HG02763 (cell line): ENCODE measurements around the gene DLK1.

Experiments
- ATAC-seq: cut with Tn5 transposase; IDR thresholded peaks from one replicate; pipeline ENCODE4 v1.9.1; 2021; ENCODE audit warnings: mild to moderate bottlenecking, moderate library complexity; ENCODE audit not compliant: unreplicated experiment

DLK1 gene

DNA sequence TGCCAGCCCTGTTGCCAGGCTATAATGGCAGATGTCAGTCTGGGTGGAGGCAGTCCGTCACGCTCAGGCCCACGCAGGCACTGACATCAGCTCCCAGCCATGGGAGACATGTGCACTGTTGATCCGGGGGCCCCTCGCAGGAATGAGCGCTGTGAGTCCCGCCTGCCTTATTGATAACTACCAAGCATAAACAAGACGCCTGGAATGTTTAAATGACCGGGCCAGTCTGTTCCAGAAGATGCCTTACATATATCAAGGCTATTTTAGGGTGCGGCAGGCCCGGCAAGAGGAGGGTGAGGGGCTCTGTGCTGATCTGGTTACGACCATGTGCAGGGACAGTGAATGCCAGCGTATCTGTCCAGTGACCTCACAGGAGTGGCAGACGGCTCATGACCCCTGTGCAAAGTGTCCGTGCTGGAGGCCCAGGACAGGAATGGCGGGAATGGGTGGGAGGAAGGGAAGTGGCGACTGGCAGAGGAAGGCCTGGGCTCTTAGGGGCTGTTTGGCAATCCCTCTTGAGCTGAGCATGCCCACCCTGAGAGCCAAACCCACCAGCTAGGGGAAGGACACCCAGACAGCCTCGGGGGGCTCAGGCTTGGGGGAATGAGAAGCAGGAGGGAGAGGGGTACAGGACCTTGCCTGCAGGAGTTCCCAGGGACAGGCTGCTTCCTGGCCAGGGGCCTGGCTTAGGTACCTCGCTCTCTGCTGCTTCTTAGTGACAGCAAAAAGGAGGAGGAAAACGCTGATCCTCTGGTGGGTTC, 49.3 kb downstream of the DLK1 start:
- no peak for ATAC-seq

DNA sequence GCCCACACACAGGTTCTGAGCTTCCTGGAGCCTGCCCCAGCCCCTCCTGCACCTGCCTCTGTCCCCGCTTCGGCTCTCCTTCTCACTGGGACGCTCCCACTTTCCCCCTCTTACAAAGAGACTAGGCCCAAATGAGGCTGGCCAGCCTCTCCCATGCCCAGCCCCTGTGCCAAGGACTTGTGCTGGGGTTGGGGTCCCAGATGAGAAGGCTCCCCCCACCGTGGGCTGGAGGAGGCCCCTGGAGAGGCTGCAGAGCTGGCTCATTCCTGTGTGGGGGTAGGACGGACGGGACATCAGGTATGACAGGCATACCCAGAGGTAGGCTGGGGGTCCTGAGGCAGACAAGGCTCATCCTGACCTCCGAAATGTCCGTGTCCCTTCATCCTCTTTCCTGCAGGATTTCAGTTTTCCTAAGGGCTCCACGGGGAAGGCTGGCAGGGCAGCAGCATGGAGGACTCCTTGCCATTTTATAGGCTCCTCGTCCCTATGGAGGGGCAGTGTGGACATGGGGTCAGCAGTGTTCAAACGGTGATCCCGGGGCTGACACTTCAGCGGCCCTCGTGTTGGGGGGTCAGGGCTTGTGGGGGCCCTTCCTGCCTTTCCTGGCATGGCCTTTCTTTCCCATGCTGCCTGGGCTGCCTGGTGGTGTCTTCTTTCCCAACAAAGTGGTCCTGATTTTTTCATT, 50.1 kb downstream of the DLK1 start:
- ATAC-seq, result no peak

DNA sequence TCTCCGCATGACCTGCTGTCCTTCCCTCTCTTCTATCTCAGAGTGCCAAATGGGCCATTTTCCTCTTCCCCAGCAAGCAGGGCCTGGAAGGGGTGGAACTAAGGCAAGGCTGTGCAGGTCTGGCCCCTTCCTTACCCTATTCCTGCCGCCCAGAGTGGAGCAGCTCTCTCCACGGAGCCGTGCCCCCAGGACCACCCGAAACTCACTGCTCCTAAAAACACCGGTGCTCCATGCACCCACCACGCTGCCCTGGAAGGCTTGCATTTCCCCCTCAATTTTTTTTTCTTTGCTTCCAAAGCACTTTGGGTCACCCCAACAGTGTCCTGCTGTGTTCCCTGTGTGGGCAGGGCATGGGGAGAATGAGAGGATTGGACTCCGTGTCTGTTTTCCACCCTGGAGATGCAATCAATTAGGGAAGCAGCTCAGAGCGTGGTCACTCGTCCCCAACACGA, 50.7 kb downstream of the DLK1 start:
- no peak for ATAC-seq

DNA sequence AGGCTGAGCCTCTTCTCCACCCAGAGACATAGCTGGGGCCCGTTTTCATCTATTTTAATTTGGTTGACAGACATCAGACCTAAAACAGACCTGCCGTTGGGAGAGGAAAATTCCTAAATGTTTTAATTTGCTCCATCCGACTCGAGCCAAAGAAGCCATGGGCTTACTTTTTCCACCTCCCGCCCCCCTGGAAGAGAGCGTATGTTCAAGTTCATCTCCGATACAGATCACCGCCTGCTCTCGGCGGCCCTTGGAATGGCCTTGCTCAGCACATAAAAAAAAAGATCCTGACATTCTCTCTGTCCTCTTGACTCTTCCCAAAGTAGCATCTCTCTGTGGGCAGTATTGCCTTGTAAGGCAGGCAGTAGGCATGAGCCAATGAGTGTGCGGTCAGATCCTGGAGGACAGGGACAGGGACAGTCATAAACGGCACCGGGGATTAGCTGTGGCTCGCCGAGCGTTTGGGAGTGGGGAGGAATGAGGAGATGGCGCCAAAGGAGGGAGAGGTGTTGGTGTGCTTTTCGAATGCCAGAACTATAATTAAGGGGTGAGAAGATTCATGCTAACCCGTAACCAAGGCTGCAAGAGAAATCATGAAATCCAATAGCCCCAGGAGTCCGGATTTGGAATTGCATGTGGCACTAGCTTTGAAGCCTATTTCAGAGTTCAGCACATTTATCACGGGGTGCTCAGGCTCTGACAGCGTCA, 51.3 kb downstream of the DLK1 start:
- no peak for ATAC-seq

DNA sequence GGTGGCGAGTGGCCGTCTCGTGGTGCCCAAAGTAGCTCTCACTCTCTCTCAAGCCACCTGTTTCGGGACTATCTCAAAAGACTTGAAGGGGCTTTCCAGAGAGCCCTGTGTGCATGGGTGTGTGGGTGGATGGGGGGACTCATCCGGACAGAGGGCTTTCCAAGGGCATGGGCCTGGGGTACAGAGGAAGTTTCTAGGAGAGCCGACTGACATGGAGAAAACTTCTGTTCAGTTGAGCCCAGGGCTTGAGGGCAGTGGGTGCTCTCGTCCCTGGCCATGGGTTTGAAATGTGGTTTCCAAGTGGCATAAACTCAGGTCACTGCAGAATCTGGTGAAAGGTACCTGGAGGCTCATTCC, 51.8 kb downstream of the DLK1 start:
- ATAC-seq, result no peak

DNA sequence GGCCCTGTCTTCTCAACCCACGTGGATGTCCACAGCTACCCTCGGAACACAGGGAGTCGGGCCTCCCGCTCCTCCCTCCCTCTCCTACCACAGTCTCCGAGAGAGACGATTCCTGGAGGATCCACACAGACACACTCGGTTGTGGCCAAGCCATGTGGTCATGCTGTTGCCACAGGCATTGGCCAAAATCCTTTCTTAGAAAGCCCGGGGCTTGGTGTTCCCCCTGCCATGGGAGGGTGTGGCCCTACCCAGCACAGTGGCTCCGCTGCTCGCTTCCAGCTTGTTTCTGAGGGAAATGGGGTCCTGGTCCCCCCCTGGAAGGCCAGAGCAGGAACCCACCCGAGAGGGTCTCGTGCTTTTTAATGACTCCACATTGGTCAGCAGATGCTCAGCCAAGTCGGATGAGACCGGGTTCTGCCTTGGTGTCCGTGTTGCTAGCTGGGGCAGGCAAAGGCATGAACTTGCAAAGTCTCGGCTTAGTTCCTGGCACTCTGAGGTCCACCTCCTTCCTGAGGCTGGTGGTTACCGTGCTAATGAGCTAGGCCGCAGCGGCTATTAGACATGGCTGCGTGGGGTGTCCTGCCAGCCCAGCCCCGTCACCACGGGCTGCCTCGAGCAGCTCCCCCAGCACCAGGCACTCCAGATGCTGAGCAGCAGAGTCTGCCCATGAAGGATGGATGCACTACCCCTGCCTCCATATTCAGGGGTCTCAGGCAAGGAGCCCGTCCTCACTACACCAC, 52.4 kb downstream of the DLK1 start:
- no peak for ATAC-seq

DNA sequence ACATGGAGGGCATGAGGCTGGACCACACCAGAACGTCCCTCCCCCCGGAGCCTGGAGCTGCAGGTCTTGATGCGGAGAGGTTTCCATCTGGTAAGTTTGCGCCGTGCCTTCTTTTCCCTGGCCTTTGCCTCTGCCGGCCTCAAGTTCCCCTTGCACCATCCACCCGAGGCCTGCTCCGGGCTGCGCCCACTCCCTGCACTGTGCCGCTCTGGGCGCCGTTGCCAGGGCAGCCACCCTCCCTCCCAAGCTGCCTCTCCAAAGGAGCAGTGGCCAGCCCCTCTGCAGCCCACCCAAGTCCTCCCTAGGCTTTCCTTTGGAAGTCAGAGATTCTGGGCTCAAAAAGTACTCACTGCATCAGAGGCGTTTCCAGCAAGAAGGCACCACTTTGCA, 53.0 kb downstream of the DLK1 start:
- ATAC-seq, result no peak

DNA sequence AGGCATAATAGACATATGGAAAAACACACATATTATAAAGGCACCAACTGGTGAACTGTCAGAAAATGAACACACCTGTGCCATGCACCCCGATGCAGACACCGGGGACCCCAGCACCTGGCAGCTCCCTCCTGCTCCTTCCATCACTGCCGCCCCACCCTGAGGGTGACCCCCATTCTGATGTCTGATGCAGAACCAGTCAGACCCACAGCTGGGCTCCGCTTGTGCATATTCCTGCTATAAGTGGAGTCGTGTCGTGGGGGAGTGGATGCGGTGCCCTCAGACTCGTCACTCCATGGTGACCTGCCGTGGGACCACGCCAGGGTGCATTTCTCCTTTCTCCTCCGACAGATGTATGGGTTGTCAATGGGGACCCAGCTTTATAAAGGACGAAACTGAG, 53.6 kb downstream of the DLK1 start:
- ATAC-seq, result no peak

DNA sequence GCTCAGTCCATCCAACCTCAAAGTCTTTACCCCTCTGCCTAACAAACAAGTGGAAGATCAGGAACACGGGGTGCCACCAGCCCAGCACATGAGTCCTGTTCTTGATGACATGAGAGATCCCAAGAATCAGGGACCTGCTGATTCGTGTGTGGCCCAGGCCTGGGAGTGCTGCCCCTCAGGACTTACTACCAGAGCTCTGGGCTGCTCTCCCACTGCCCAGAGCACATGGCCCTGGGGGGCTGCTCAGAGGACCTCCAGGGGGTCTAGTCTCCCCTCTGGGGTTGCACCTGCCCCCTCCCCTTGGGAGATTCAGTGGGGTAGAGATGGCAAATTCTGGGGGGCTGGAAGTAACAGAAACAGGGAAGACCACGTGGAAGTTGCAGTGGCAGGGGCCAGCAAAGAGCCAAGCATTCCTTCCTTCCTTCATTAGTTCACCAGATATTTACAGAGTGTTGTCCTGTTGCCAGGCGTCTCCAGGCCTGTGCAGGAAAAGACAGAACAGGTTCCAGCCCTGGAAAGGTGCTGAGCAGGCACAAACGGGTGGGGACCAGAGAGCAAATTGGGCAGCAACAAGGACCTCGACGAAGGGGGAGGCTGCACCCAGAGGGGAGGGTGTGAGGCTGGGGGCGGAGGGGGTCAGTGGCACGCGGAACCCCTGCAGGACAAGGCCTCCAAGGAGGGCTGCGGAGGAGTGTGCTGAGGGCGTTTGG, 54.1 kb downstream of the DLK1 start:
- no peak for ATAC-seq

DNA sequence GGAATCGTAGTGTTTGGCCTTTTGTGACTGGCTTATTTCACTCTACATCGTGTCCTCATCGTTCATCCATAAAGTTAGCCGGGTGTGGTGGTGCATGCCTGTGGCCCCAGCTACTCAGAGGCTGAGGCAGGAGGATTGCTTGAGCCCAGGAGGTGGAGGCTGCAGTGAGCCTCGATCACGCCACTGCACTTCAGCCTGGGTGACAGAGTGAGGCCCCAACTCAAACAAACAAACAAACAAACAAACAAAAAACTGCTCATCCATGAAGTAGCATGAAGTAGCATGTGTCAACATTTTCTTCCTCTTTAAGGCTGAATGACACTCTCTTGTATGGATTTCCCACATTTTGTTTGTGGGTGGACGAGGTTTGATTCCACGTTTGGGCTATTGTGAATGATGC, 55.3 kb downstream of the DLK1 start:
- ATAC-seq, result no peak

DNA sequence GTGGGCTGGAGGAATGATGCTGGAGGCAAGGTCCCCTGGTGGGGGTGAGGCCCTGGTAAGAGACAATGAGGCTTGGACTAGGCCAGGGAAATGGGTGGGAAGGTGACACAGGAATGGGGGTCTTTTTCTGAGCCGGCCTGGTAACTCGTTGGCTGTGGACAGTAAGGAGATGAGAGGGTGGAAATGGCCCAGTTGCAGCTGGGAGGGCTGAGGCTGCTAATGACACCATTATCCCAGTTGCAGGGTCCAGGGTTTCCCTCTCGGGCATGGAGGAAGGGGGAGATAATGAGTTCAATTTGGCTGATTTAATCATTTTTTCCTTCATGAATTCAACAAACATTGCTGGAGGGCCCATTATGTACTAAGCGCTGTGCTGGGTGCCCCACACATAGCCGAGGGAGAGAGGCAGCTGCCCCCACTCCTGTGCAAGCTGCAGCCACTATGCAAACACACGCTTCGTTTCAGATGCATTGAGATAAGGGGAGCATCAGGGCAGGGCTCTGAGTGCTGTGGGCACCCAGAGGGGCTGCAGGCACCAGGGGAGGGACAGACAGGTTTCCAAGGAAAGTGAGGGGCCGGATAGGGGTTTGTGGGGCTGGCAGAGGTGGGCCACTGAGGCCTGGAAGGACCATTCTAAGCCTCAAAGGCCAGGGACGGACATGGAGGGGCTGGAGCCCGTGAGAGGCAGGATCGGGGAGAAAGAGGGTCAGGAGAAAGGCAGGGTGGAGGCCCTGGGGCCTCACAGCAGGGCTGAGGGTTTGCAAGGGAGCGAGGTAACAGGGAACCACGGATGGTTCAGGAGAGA, 56.0 kb downstream of the DLK1 start:
- ATAC-seq, result no peak

DNA sequence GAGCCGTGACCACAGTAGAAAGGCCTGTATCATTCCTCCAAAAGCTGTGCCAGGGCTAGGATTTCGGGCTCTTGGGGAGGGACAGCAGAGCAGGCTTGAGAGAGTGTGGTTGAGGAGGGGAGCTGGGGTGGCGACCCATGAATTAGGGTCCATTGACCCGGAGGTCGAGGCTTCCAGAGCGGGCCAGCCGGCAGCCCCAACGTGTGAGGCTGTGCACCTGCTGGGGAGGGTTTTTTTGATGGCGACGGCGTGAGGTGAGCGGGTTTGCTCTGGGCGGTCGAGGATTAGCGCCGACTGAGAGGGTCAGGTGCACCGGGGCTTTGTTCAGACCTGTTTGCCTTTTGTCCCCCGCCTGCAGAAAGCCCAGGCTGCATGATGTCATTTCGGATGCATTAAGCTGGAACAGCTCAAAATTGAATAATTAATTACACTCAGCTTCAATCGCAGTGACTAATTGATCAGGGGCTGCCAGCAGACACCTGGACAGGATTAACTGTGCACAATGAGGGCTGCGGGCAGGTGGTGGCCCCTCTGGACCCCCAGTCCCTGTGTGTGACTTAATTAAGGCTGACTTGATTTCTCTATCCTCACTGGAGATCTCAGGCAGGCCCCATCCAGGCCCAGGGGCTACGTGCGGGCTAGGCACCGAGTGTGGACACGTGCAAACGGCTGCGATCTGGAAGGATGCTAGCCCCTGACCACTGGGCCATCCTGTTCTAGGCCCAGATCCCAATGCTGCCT, 57.1 kb downstream of the DLK1 start:
- ATAC-seq, result no peak

DNA sequence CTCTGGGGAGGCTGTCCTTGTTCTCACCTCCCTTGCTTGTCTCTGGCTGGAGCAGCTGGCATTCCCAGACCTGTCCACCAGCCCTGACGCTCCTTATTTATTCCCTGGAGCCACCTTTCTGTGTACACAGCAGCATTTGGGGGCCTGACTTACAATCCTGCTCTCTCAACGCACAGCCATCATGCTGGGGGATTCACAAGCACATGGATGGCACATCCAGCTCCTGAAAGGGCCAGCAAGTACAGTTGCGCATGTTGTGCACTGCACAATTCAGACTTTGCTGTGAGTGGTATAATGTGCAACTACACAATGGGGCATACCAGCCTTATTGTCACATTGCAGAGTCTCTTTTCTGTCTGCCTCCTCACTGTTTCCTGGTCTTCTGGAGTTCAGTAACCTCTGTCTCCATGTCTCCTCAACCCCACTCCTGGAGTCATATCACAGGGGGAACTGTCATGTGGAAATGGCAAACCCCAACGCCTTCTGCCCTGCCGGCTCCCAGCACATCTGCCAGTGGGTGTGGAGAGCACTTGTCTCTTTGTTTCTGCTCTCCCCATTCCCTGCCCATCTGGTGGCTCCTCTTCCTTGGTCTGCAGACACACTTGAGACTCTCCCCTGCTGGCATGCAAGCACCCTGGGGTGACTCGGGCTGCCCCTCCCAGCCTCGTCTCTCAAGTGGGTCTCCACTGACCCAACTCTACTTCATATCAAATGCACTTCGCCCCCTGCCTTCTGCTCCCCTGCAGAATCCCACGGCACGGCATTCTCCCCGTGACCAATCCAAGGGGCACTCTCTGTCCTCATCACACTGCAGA, 58.0 kb downstream of the DLK1 start:
- ATAC-seq, result no peak

DNA sequence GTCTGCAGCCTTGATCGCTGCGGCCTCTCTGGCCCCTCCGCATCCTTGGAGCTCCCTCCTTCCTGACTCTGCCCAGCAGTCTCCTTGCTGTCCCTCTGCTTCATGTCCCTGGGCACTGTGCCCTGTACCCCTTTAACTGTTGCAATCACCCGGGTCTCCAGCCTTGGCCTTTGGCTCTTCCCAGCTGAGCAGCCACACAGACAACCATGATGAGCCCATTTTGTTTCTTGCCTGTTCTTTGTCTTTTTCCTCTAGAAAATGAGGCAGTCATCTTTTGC, 58.6 kb downstream of the DLK1 start:
- no peak for ATAC-seq

DNA sequence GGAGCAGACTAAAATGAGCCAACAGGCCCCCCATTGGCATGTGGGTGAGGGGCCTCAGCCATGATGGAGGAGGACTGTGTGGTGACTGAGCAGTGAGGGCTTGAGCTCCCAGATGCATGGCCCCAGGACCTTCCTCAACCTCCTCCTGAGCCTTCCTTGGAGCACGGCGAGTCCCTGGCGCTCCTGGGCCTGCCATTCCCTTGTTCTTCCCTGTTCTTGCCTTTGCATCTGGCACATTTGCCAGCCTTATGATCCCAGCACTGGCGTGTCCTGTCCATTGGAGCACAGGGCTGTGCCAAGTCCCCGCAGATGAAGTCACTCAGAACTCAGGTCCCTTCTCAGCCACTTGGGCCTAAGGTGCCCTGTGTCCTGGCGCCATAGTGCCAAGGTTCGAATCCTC, 58.9 kb downstream of the DLK1 start:
- ATAC-seq, result no peak

DNA sequence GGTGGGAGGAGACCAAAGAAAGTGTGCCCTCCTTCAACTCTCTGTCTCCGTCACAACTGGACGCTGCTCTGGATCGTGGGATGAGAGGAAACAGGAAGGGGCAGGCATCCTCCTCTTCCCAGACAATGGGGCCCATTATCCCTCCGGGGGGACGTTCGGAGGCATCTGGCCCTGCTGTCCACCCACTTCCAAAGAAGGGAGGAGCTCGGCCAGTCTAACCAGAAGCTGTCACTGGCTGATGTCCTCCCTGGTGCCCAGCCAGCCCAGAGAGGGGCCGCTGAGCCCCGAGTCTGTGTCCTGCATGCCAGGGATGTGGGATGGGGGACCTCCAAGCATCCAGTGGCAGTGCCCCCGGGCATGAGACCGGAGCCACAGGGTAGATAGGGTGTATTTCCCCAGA, 59.4 kb downstream of the DLK1 start:
- ATAC-seq, result no peak

DNA sequence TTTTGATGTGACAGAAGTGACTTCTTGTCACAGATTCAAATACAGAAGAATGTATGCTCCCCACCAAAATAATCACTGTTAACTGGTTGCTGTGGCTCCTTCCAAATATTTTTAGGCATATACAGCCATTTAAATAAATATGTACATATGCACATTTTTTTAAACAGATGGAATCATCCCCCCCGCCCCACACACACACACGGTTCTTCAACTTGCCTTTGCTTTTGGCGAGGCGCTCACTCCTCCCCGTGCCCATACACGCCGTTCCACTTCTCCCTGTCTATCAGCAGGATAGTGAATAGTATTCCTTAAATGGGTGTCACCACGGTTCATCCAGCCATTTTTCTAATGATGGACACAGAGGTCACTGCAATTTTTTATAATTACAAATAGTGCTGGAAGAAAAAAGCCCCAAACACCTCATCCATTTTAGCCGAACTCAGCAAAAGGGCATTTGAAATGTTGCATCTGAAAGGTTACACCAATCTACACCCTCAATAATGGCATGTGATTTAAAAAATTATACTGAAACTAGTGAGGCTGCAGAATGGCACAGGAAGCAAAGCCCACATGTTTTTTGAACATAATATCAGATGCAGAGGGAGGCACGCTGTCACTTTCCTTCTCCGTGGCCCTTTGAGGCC, 60.0 kb downstream of the DLK1 start:
- no peak for ATAC-seq

DNA sequence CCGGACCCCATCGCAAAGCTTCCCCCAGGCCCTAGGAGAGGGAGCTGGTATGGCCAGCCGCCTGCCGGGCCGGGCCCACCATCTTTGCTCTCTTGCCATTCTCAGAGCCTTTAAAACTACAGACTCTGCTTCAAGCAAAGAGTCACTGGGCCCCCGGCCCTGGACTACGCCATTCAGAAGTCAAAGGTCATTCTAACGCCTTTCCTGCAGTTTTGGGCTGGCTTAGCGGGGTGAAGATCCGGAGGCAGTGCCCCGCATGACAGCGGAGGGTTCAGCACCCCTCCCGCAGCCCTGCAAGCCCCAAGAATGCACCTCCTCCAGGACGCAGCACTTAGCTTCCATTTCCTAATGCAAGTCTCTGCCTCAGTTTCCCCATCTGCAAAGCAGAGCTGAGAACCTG, 61.0 kb downstream of the DLK1 start:
- no peak for ATAC-seq
